Fibroblast of skin of left biceps (primary cell): ENCODE data around the gene TBX10.
"Not testable (repeated sequence)": the region's sequence is repeated elsewhere in the genome, so short reads cannot be mapped to it uniquely, and the experiment has no call there.

Experiments used
- DNase-seq, 2 experiments: peaks; one replicate each; pipeline ENCODE4 v3.0.0-alpha.2; 2013; ENCODE audit warnings: low read depth in 2 of 2

The TBX10 gene

DNA sequence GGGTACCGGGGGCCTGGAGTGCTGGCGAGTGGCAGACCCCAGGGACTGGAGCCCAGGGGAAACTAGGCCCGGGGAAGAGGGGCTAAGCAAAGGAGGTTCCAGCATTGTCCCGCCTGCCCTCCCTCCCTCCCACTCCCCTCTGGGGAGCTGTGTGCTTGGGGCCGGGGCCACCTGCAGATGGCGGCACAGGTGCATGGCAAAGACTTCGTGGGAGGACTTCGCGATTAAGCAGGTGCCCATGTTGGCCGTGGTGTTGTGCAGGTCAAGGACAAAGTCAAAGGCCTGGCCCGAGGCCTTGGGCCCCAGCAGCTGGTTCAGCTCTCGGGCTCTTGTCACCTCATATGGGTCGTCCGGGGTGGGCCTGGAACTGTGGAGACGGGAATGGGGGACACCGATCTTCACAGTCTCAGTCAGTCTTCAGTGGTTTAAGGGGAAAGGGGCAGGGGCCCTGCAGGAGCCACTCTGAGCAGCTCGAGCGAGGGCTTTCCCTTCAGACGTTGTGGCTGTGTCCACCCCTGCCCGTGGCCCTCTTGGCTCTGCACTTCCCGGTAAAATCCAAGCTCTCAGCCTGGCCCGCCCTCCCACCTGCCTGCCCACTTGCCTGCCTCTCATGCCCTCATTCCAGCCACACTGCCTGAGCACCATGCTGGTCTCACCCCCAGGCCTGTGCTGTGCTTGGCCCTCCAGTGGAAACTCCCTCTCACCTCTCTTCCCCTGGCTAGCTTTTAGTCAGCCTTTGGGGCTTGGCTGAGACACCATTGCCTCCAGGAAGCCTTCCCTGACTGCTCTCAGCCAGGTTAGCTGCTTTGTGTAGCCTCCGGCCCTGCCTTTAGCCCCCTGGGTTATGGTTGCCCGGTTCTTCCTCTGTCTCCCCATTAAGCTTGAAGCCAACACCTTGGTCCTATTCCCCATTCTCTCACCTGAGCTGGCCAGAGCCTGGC lies 6.2 kb upstream of the TBX10 start:
- DNase-seq, result no peak

DNA sequence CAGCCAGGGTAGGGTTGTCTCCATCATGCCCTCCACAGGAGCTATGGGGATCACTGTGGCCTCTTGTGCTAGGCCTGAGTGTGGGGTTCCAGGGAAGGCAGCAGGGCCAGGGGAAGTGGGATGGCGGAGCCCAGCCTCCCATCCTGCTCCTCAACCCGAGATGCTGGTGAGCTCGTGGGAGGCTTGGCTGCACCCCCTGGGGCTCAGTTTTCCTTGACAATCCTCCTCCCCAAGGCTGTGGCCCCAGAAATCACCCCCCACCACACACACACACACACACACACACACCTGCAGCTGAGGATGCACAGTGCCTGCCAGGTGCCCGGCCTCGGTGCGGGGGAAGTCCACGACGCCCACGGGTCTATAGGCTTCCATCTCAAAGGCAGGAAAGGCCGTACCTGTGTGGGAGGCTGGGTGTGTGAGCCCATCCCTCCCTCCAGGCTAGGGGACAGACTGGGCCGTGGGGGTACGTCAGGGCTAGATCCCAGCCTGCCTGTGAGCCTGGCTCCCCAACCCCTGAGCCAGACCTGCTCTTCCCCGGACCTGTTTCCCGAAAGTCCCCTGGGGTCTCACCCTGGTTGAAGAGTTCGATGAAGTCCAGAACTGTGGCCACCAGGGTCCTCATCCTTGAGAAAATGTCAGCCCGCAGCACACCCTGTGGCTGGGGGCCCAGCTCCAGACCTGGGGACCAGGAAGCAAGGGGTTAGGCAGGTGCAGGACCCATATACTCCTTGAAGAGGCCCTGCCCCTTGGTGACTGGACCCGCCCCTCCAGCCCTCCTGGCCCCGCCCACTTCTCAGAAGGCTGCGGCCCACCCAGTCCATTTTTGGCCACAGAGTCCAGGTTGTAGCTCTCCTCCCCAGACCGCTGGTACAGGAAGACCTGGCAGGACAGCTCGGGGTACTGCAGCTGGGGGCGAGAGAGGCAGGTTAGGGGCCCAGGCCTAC lies 5.2 kb upstream of the TBX10 start:
- DNase-seq, result no peak

DNA sequence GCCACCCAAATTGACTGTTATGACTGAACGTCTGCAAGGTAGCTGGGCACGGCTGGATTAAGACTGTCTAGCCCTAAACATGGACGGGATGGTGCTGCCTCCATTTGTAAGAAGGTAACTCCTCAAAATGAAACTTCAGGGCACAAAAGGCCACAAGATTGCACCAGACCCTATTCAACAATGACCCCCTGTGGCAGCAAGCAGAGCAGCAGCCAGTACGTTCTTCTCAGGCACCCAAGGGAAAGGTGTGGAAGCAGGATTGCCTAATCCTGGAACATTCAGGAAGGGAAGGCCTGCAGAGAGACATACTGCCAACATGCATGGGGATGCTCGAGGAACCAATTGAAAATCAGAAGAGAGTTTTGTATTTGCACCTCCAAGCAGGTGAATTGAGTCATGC lies 4.5 kb upstream of the TBX10 start:
- DNase-seq, result no peak

DNA sequence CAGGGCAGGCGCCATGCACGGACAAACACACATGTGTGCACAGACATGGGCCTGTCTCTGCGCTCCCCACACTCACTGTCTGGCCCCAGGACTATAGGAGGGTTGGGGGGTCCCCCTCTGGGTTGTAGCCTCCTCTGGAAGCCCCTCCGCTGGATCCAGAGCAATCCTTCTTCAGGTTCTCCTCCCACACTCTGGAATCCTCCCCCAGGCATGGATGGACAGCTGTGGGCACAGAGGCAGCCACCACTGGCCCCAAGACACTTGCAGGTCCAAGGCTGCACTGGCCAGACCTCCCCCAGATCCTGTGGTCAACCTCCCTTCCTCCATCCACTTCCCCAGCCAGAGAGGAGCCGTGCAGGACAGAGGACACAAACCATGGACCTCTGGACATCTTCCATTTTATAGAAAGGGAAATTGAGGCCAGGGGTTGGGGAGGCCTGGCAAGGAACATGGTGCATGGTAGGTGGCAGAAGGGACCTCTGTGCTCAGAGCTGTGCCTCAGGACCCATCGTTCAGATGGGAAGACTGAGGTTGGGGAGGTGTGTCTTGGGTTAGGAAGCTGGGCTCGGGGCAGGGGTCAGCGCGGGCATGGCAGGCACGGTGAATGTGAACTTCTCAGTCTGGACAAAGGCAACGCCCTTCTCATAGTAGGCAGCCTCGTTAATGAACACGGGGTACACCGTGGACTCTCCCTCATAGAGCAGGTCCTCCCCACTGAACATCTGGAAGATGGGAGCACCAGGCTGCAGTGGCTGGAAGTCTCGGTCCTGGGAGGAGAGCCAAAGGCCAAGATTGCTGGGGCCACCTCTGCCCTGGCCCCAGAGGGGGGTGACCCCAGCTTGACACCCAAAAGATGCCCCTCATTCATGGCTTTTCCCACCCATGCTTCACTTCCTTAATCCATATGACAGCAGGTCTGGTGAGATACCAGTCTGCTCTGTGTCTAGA lies 2.9 kb upstream of the TBX10 start:
- DNase-seq, result no peak

DNA sequence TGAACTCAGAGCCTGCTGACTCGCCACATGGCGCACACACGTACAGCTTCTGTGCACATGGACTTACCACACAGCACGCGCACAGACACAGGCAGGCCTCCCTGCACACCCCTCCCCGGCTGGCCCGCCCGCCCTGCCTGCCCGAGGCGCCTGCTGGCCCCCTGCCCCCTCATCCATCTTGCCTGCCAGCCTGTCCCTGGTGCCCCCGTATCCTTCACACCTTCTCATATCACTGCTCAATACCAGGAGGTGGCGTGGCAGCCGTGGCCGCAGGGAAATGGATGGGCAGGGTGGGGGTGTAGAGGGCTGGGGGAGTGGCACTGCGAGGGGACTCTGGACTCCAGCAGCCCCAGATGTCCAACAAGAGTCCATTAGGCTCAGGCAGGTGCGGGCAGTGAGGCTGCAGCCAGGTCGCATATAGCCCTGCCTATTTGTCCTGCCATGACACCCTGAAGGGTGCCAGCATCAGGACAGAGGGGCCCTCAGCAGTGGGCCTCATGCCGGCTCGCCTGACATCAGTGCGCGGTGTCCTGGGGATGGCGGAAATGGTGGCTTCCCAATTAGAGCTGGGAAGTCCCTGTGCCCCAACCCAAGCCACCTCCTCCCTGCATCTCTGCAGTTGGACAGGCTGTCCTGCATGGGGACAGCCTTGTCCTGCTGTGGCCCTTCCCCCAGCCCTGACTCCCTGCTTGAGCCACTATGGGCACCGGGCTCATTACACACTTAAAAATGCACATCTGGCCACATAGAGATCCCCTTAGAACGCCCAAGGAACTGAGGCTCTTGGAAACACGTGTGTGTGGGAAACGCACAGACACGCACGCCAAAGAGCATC lies 2.0 kb upstream of the TBX10 start:
- no peak for DNase-seq

DNA sequence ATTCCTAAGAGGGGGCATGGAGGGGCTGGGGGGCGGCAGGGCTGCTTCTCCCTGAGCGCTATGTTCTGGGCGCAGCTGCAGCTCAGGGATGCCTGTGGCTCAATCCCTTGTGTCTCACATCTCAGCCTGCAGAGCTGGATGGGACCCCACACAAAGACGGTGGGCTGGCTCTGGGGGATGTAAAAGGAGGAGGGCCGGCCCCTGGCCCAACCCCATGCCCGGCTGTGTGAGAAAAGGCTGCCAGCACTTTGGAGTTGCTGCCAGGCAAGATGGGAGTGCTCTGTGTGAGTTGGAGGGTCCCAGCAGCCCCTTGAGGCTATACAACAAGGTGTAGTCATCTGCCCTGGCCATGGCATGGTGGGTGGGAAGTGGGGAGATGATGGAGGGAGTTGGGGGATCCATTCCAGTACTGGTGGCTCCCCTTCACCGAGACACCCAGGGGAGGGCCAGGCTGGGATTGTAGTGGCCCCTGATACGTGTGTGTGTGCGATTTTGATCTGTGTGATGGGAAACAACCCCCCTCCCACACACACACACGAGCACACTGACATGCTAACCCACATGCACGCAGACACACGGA lies 1.3 kb upstream of the TBX10 start:
- no peak for DNase-seq

DNA sequence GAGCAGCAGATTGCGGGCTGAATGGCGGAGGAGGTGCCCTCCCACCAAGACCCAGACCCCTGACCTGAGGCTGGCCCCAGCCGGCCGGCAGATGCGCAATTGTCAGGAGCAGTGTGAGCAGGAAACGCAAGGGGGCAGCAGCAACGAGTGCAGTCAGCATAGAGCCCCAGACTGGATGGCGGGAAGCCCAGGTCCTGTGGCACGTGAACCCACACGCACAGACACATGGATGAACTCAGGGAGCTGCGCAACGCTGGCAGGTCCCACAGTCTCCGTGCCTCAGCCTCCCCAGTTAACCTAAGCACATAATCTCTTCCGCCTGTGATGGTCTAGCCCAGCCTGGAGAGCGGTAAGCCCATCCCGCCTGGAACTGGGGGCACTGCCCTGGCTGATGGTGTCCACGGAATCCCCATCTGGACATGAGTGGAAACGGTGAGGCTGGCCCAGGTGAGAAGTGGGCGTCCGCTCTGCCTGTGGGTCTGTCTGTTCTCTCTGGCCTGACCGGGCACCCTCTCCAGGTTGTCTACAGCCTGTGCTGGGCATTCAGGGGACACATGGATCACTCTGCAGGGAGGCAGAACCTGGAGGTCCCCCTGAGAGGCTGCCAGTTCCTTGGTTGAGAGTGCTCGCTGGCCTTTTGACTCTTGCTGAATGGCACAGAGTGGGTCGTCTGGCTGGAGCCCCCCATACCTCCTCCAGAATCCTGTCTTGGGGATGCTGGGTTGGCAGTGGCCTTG lies 626 bp upstream of the TBX10 start:
- DNase-seq, result no peak

DNA sequence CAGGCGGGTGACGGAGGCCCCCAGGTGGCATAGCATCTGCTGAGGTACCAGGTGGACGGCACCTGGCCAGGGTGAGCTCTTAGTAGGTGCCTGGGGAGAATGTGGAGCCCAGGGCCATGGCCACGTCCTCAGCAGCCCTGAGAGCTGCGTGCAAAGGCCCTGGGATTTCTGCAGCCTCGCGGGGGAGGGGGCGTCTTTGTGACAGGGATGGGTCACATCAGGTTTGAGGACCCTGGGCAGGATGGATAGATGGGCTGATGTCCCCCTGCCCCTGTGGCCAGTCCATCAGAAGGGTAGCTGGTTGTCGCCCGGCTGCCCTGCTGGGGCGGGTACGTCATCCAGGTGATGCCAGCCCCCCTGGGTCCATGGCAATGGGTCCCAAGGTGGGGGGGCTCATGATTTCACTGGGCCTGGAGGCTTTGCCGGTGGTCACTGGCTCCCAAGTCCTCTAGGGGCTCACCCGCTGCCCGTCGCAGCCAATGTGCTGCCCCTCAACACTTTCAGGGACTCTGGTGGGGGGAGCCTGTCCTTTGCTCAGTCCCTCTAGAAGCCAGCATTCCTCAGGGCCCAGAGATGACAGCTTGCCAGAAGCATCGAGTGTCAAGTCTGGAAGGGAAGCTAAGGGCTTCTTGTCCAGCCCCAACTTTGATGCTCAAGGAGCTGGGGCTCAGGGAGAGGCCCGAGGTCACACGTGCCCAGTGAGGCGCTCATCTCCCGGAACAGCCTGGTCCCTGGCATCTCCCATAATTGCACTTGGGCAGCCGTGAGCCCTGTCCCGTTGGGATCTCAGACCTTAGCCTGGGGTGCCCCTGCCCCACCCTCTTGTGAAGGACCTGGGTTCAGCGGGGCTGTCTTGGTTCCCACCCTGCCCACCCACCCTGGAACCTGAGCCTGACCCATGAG lies 777 bp downstream of the TBX10 start:
- no peak for DNase-seq

DNA sequence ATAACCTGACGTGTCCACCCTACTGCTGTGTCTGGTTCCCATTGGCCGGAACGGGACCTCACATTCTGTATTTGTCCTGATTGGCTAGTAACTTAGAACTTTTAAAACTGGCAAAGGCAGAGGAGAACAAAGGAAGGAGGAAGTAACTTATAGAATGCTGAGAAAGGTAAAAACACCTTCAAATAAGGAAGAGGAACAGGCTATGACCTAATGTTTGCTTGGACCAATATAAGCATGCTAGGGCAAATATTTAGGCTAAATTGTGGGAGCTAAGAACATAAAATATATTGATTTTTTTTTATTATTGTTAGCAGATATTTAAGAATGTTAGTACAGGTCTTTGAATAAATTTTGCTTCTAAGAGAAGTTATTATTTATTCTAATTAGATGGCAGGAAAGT lies 2.1 kb downstream of the TBX10 start:
- DNase-seq, result not testable (repeated sequence)

DNA sequence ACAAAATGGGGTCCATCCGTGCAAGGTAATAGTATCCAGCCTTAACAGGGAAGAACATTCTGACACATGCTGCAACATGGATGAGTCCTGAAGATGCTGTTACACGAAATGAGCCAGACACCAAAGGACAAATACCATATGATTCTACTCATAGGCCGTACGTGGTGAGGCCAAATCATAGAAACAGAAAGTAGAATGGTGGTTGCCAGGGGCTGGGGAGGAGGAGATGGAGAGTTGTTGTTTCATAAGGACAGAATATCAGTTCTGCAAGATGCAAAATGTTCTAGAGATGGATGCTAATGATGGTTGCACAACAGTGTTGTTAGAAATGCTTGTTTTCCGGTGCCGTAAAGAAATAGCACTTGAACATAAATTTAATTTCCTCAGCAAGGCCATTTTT lies 2.6 kb downstream of the TBX10 start:
- no peak for DNase-seq

DNA sequence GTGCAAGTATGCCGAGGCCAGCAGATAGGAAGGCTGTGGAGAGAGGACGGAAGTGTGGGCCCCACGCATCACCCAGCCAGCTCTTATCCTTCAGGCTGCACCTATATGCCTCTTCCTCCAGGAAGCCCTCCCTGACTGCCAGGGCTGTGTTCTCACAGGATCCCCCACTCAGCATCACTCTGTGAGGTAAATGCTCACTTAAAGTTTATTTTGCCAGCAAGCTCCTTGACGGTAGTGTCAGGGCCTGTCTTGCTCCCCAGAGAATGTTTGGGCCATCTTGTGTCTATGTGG lies 4.4 kb downstream of the TBX10 start:
- DNase-seq, result no peak

DNA sequence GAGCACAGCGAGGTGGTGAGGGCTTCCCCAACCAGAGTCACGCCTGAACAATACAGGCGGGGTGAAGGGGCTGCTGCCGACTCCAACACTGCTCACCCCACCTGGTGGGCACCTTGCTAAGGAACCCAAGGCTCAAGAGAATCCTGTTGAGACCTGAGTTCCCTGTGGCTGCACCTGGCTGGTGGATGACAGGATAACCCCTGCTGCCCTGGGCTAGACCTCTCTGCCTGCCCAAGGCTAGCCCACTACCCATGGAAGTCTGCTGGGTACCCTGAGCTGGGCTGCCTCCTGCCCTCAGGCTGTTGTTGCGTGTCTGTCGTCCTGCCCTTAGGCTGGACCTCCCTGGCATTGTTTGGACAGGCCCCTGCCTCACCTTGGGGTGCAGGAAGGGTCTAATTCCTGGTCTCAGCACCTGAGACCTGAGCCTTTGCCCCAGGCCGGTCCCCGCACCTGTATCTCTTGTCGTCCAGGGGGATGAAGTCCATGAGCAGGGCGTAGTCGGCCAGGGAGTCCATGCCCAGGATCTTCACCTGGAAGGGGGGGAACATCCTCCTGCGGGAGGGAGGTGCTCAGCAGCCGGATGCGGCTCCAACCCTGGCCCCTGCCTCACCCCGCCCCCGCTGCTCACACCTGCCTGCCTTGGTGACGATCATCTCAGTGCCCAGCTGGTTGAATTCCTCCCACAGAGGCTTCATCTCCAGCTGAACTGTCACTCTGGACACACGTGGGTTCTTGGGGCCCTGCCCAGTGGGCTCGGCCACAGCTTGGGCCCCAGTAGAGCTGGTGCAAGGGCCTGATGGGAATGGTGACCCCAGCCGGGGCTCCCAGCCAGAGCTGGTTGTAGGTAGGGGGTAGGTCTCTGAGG lies 5.0 kb downstream of the TBX10 start:
- DNase-seq, result no peak

DNA sequence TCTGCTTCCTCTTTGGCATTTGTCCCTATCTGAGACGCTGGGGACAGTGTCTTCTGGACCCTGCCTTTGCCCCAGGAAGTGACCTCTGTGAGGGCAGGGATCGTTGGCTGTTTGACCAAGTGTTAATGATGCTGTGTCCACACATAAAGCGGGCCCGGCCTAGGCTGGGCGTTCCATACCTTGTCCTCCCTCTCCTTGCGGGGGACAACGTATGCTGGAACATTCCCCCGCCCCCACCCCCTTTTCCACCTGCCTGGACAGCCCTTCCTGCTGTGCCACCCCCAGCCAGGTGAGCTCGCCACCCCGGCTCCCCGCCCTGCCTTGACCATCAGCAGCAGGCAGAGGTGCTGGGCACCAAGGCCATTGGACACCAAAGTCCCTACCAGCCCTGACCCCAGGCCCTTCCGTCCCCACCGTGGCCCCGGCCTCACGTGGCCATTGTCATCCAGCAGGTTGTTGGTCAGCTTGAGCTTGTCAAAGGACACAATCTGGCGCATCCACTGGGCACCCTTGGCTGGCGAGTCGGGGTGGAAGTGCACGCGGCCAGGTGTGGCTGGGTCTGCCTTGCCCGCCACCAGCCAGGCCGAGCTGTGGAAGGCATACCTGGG lies 5.7 kb downstream of the TBX10 start:
- DNase-seq, result no peak

DNA sequence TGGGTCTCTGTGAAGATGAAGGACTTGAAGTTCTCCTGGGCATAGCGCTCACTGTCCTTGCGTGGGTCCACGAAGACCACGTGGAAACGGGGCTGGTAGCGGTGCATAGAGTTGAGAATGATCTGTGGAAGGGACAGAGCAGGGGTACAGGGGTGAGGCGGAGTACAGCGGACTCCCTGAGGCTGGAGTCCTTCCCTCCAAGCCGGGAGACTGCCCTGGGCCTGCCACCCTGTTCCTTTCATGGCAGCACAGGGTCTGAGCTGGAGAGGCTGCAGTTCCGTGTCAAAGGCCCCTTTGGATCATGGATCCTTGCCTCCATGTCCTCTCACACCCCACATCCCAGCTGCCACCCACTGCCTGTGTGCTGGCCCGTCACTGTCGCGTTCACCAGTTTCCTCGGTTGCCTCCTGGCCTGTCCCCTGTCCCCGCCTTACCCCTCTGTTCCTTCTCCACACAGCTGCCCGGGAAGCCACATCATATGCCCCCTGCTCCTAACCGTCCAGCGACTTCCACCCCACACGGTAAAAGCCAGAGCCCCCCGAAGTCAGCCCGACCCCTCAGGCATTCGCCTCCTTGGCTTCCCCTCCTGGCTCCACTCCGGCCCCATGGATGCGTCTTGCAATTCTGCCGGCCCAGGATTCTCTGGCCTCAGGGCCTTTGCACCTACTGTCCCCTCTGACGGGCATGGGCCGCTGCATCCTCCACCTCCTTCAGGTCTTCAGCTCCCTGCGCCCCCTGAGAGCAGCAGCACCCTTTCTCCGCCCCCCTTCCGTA lies 6.4 kb downstream of the TBX10 start:
- DNase-seq, result no peak

DNA sequence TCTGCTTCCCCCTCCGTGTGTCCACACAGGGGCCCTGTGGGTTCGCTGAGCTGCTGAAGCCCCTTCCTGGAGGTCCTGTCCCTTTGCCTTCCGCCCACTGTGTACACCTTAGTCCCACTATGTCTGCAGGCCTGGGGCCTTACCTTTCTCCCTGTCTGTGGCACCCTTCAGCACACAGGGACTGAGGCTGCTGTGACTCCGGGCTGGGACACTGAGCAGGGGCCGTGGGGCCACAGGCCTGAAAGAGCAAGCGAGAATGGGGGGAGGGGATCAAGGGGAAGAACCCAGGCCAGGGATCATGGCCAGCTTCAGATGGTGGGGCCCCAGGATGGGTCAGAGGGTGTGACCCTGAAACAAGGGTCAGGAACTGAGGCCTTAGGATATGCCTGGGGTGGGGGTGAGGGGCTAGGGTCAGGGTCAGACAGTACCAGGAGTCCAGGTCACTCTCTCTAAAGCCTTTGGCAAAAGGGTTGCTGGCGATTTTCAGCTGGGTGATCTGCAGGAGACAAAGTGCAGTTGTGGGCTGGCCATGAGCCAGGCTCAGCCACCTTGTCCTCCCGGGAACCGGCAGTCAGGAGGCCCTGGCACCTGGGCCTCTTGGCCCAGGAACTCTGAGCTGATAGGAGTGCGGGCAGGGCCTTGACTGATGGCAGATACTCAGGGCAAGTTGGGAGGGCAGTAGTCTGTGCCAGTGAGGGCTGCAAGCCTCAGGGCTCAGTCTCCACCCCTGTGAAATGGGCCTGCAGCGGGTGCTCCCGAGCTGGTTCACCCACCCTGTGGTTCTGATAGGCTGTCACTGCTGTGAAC lies 7.2 kb downstream of the TBX10 start:
- no peak for DNase-seq

DNA sequence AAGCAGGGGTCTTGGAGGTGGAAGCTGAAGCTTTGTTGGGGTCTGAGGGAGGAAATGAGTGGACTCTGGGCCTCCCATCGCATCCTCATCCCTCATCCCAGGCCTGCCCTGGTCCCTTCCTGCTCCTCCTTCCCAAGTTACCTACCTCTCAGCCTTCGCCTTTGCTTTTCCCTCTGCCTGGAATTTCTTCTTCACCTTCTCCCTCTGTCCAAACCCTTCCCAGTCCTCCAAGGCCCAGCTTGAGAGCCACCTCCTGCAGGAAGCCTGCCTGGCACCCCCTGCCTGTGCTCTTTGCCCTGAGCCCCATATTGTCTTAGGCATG lies 7.7 kb downstream of the TBX10 start:
- no peak for DNase-seq
